ENCODE measurements around the gene PIEZO1. TPM values are rescaled to one million over a fixed set of nuclear protein-coding genes. Genes with fewer than 3 reads are reported as not detected.

The PIEZO1 gene
- total and polyA plus RNA-seq, 10 of the 15 experiments (the other 5 are each of a cell fraction or from before 2014, with no cell fraction given) = 1.3 to 169 (median 33.4) TPM

- Histone ChIP-seq H3K79me2 (ENCODE audit: control insufficient read depth, insufficient read depth, low read length) (no peaks in the 10 kb centered on the region; the same call in 1 of the 2 replicates), H3K9ac (ENCODE audit: control insufficient read depth, insufficient read depth, low read length) (no peak overlapping the region), H3K27me3 (replicated peaks in 1 of 2; ENCODE audit: control insufficient read depth in 2 of 2, insufficient read depth in 2 of 2, low read length in 1 of 2) (no peaks in the 10 kb centered on the region), H2AFZ (ENCODE audit: control insufficient read depth, low read depth, low read length) (no peak overlapping the region), H3K27ac (ENCODE audit: control insufficient read depth, insufficient read depth) (no peak overlapping the region), H3K4me3 (no peak overlapping the region), H3K4me2 (ENCODE audit: control insufficient read depth, insufficient read depth) (no peak overlapping the region), H4K20me1 (ENCODE audit: control insufficient read depth, insufficient read depth) (no peaks in the 10 kb centered on the region), H3K36me3 (ENCODE audit: control insufficient read depth in 2 of 2, insufficient read depth in 2 of 2, low read length in 1 of 2) (peaks cover 4 to 42% of the 10 kb centered on the region in 2 experiments; a peak in 3 of 4 replicates), H3K9me3 (replicated peaks; ENCODE audit: control insufficient read depth, insufficient read depth, low read length) (no peaks in the 10 kb centered on the region), H3K4me1 (ENCODE audit: control insufficient read depth, insufficient read depth, low read length) (peaks cover 3% of the 10 kb centered on the region; the same call in 1 of the 2 replicates)
- ChIA-PET SMC1A (ENCODE audit: uncharacterized antibody, unreplicated experiment) (no interaction called here), CTCF (no interaction called here), RAD21 (ENCODE audit: unreplicated experiment) (no interaction called here), POLR2A (no interaction called here)
- BruUV-seq (replicated peaks) = no TSS peak
- in situ Hi-C loops (cut with MboI) = no loop called here
- TF ChIP-seq CREM (IDR thresholded peaks at IDR 0.05; ENCODE audit: low read depth) (no peak), SIX5 (IDR thresholded peaks at IDR 0.05; ENCODE audit: low read depth, low read length, severe bottlenecking) (no peak), ETV6 (conservative IDR thresholded peaks at IDR 0.05 in 1 of 2, IDR thresholded peaks at IDR 0.05 in 1 of 2; ENCODE audit: borderline replicate concordance in 1 of 2, low read depth in 1 of 2) (no peak), ZNF274 (IDR thresholded peaks at IDR 0.05; ENCODE audit: insufficient read depth, insufficient read length) (no peak), EED (IDR thresholded peaks at IDR 0.05; ENCODE audit: low read depth) (no peak)
- no peak for FAIRE-seq
- ATAC-seq = no peak
- DNase-seq (ENCODE audit: low read depth, low spot score) = no peak
- 93% methylated on average over 22 of the region's 22 CpGs for WGBS (ENCODE audit: insufficient coverage, insufficient replicate concordance, low lambda C conversion rate, missing lambda C conversion rate)
- intact Hi-C loops (cut with micrococcal nuclease; ENCODE audit: unreplicated experiment) = no loop called here
These were observed 45.7 kb downstream of the PIEZO1 start for GRCh38 chr16:88739139-88739976.

Data from GM12878 (cell line).